ENCODE results near the gene CCDC142.
"Not testable (repeated sequence)": the region's sequence is repeated elsewhere in the genome, so short reads cannot be mapped to it uniquely, and the experiment has no call there.

CCDC142 gene

DNA sequence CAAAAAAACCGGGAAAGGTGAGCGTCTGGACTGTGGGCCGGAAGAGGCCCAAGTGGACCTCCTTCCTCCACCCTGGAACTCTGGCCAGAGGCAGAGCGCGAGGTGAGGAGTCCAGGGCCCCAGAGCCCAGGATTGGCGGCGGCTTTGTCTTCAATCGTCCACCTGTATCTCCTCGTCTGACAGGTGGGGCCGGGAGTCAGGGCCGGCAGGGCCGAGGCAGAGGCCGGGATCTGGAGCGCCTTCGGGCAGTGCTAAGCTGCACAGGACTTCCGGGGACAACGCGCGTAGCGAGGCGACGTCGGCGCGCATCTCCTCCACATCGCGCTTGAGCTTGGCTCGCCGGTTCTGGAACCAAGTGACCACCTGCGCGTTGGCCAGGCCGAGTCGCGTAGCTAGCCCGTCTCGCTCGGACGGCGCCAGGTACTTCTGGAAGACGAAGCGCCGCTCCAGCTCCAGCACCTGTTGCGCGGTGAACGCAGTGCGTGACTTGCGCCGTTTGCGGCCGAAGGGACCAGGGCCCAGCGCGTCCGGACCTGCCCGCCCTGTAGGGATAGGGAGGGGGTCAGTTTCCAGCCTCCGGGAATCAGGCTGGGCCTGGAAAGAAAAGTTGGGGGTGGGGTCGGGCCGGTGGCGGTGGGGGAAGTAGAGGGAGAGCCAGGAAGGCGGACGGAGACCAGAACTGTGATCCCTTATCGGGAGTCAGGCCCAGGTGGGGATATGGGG lies 15.1 kb upstream of the CCDC142 start:
- DNase-seq, result no peak

GRCh38 chr2:74496997-74497776 lies 14.4 kb upstream of the CCDC142 start:
- no peak for DNase-seq

GRCh38 chr2:74495440-74495839 lies 12.6 kb upstream of the CCDC142 start:
- DNase-seq, result no peak

GRCh38 chr2:74493546-74493945 lies 10.7 kb upstream of the CCDC142 start:
- DNase-seq, result no peak

- DNase-seq, result no peak
These were observed 9.1 kb upstream of the CCDC142 start for GRCh38 chr2:74491648-74492544.

DNA sequence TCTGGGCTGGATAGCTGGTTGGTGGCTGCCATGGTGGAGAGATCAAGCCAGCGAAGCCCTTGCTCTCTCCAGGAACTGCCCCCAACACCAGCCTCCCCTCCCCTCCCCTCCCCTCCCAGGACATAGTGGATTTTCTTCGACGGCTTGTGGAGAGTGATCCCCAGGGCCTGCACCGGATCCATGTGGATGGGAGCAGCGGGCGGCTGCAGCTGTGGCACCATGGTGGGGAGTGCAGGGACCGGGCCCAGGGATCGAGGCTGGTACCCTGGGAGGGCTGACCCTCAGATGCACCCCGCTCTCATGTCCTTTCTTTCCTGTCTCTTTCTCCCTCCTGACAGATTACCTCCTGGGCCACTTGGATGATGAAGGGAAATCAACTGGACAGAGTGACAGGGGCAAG lies 7.1 kb upstream of the CCDC142 start:
- DNase-seq, result no peak

GRCh38 chr2:74488643-74489481 lies 6.1 kb upstream of the CCDC142 start:
- no peak for DNase-seq

DNA sequence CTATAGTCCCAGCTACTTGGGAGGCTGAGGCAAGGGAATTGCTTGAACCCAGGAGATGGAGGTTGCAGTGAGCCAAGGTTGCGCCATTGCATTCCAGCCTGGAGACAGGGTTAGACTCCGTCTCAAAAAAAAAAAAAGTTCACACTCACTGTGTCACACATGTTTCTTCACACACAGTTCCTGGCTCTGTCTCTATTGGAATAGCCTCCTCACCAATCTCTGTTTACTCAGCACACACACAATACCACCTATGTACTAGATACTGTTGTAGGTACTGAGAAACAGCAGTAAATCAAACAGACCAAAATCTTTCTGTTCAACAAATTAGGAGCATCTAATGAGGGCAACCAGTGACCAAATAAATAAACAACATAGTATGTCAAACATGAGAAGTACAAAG lies 3.3 kb upstream of the CCDC142 start:
- DNase-seq, result no peak

DNA sequence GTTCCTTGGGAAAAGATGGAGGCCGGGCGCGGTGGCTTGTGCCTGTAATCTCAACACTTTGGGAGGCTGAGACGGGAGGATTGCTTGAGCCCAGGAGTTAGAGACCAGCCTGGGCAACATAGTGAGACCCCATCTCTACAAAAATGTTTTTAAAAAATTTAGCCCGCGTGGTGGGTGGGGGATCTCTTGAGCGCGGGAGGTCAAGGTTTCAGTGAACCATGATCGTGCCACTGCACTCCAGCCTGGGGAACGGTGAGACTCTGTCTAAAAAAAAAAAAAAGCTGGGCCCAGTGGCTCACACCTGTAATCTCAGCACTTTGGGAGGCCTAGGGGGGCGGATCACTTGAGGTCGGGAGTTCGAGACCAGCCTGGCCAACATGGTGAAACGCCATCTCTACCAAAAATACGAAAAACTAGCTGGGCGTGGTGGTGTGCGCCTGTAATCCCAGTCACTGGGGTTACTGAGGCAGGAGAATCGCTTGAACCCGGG lies 922 bp upstream of the CCDC142 start:
- not testable (repeated sequence) for DNase-seq

DNA sequence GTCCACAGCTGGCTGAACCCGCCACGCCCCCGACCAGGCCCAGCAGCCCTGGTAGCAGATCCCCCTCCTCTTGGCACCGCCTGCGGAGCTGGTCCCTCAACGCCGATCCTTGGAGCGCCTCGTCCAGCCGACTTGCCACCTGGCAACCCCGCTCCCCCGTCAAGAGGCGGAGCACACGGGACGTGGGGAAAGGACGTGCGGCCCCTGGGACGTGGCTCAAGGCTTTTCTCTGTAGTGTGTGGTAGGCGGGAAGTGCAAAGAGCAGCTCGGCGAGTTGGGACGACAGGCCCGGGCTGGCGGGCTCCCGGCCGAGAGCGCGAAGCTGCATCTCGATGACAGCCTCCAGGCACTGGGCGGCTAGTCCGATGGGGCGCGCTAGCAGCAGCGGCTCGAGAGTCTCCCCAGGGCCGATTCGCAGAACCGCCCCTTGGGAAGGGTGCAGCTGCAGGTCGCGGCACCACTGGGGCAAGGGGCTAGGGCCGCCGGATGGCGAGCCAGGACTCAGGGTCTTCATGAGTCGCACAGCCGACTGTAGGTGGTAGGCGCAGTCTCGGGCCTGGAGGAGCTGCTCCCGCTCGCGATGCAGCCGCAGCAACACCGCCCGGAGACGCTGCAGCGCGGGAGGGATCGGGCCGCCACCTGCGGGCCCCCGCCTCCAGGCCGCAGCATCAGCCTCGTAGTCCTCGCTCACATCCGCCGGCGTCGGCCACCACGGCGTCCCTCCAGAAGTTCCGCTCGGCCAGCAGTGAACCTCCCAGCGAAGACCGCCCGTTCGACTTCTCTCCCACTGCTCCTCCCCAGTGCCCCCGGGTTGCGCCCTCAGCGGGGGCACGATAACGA lies 617 bp downstream of the CCDC142 start:
- DNase-seq, result no peak

DNA sequence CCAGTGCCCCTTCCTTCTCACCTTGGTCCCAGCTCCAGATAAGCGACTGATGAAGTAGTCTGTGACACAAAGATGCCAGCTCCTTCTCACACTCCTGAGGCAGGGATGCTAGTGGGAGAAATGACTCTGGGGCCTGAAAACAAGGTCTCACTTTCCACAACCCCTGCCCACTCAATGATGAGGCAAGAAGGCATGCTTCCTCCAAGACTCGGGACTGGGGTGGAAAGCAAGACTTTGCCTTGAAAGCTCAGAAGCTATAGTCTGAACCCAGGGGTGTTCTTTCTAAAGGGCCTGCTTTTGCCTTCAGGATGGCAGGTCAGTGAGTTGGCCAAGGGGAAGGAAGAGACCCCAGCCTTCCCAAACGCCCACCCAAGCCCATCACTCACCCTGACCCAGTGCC lies 1.4 kb downstream of the CCDC142 start:
- no peak for DNase-seq

GRCh38 chr2:74474899-74475298 lies 7.9 kb downstream of the CCDC142 start:
- no peak for DNase-seq

DNA sequence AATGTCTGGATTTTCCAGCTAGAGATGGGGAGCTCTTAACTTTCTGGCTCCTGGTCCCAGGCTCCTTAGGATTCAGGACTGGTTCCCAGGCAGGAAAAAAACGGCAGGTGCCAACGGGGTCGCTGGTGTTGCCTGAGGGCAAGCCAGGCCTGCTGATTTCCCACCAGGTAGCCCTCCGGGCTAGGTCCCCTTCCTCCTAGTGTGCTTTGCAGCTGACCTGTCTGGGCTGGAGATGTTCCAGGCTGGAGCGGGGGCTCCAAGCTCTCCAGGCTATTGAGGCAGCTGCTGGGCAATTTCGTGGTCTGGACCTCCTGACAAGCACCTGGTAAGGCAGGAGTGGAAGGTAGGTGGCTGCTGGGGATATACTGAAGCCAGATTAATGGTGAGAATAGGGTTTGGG lies 8.3 kb downstream of the CCDC142 start:
- DNase-seq, result no peak

DNA sequence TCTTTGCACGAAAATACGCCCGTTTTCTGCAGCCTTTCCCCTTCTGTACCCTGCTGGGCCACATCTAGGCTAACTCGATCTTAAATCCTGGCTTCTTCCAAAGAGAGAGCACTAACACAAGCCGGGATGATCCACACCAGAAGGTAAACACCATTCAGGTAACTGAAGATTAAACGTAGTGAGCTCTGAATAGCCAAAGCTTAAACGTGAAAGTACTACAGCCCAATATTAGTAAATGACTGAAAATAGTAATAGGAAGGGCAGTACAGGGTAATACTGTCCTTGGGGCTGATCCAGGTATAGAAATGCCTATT lies 9.9 kb downstream of the CCDC142 start:
- no peak for DNase-seq

DNA sequence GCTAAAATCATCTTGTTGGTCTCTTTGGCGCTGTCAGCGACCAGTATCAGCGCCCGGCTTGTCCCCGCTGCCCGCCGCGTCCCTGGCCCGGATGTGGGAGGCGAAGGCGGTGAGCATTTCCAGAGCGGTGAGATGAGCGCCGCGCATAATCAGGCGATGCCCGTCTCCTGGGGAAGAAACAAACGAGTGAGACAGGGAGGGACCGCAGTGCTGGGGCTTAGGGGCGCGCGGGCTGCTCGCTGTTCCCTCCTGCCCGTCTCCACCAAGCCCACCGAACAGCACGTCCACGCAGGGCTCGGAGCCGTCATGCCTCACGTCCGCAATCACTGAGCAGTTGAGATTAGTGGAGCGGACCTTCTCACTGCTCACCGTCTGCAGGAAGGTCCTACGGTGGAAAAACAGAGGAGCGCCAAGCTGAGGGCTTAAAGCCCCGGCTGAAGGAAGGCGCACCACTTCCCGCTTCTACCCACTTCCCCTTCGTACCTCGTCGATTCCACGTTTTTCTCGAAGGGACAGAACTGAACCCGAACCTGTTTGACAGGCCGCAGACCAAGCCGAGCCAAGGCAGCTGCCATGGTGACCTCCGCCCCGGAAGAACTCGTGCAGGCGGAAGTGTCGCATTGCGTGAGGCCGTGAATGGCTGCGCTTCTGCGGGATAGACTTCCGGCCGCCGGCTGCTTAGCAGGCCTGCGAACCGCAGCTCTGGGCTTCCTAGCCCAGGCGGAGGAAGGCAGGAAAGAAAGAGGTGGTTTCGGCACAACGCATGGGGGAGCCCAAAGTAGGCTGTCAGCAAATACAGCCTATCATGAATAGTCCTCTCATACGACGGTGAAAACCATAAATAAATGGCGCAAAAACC lies 10.5 kb downstream of the CCDC142 start, which contains the start of gene MRPL53:
Gene MRPL53 (minus strand): TSS at position 595 of the 859 bp plus-strand sequence. CDS start 20 bp downstream, at position 575.
- DNase-seq, result peak; percentile 87

DNA sequence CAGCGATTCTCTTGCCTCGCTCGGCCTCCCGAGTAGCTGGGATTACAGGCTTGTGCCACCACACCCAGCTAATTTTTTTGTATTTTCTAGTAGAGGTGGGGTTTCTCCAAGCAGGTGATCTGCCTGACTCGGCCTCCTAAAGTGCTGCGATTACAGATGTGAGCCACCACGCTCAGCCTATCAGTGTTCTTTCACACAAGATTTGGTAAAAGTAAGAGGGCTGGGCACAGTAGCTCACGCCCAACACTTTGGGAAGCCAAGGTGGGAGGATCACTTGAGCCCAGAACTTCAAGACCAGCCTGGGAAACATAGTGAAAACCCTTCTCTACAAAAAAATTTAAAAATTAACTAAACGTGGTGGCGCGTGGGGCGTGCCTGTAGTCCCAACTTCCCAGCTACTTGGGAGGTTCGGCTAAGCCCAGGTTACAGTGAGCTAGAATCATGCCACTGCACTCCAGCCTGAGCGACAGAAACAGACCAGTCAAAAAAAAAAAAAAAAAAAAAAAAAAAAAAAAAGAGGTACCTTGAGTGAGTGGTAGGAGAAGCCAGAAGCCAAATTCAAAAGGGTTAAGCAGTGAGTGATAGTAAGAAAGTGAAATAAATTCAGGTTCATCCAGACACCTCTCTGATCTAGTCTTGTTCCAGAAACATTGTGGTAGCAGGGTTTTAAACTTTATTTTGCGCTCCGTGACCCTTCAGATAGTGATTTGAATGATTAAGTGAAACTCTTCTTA lies 11.3 kb downstream of the CCDC142 start:
- no peak for DNase-seq

DNA sequence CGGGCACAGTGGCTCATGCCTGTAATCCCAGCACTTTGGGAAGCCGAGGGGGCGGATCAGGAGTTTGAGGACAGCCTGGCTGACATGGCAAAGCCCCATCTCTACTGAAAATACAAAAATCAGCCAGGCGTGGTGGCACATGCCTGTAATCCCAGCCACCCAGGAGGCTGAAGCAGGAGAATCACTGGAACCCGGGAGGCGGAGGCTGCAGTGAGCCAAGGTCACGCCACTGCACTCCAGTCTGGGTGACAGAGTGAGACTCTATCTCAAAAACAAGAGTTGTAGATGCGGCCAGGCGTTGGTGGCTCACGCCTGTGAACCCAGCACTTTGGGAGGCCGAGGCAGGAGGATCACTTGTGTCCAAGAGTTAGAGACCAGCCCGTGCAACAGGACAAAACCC lies 12.1 kb downstream of the CCDC142 start:
- not testable (repeated sequence) for DNase-seq

GRCh38 chr2:74464406-74464805 lies 18.4 kb downstream of the CCDC142 start:
- no peak for DNase-seq

DNA sequence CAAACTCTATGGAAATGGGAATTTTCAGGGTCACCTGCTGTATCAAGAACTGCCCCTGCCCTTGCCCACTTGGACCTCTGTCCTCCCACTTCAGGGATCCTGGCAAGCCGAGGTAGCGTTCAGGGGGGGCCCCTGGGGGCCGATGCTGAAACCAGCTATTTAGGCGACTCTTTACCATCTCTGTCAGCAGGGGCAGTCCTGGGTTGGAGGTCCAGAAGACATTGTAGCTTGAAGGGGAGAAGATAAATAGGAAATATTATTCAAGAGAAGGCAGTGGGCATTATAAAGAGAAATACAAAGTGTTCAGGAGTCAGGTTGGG lies 20.1 kb downstream of the CCDC142 start:
- DNase-seq, result no peak

All from NCI-H1092 (cell line).